Testis (tissue), 2 donors: ENCODE measurements around the gene TIAM1.

Experiments used
- POLR2A ChIP-seq: fragments of 450-650 bp; IDR thresholded peaks from one replicate; pipeline ENCODE4 v1.6.1; 2017; ENCODE audit warnings: antibody characterized with exemption, mild to moderate bottlenecking, moderate library complexity
- TF ChIP-seq, protein P1 (sequence below), 3 experiments: fragments of 450-650 bp in 2 of 3; fragments of 200-600 bp in 1 of 3; sonication (generic) in 1 of 3; IDR thresholded peaks; one replicate each; pipeline ENCODE4 v1.5.1; 2016 to 2019; ENCODE audit warnings: antibody characterized with exemption in 3 of 3, mild to moderate bottlenecking in 2 of 3, moderate library complexity in 1 of 3

GRCh38 chr21:31233711-31234110 lies 110.3 kb downstream of the TIAM1 start:
- TF ChIP-seq, protein P1, sequence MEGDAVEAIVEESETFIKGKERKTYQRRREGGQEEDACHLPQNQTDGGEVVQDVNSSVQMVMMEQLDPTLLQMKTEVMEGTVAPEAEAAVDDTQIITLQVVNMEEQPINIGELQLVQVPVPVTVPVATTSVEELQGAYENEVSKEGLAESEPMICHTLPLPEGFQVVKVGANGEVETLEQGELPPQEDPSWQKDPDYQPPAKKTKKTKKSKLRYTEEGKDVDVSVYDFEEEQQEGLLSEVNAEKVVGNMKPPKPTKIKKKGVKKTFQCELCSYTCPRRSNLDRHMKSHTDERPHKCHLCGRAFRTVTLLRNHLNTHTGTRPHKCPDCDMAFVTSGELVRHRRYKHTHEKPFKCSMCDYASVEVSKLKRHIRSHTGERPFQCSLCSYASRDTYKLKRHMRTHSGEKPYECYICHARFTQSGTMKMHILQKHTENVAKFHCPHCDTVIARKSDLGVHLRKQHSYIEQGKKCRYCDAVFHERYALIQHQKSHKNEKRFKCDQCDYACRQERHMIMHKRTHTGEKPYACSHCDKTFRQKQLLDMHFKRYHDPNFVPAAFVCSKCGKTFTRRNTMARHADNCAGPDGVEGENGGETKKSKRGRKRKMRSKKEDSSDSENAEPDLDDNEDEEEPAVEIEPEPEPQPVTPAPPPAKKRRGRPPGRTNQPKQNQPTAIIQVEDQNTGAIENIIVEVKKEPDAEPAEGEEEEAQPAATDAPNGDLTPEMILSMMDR (IDR thresholded peaks at IDR 0.05) = no peak
- no peak for TF ChIP-seq POLR2A
